H9 (cell line): ENCODE measurements around the gene UBE2B. TPM values are rescaled to one million over a fixed set of nuclear protein-coding genes. Genes with fewer than 3 reads are reported as not detected.

Source experiments
- DNase-seq: peaks from one replicate; pipeline ENCODE4 v3.0.0-alpha.2; 2017
- H2AFZ ChIP-seq: one replicate; pipeline ENCODE4 v1.6.1; 2013; ENCODE audit warnings: mild to moderate bottlenecking, low read length, control low read depth, moderate library complexity
- H2AK5ac ChIP-seq: 2 replicates; pipeline ENCODE4 v1.6.1; 2013; ENCODE audit warnings: low read length, control low read depth, mixed read lengths; ENCODE audit not compliant: insufficient read length
- H2BK120ac ChIP-seq: one replicate; pipeline ENCODE4 v1.6.1; 2013; ENCODE audit warnings: low read depth, mild to moderate bottlenecking, low read length, control low read depth, inconsistent platforms; ENCODE audit not compliant: poor library complexity, severe bottlenecking
- H2BK12ac ChIP-seq: 2 replicates; pipeline ENCODE4 v1.6.1; 2013; ENCODE audit warnings: low read length, control low read depth, mixed read lengths, low read depth; ENCODE audit not compliant: insufficient read length
- H2BK15ac ChIP-seq: 2 replicates; pipeline ENCODE4 v1.6.1; 2013; ENCODE audit warnings: low read depth, low read length, control low read depth
- H2BK20ac ChIP-seq: one replicate; pipeline ENCODE4 v1.6.1; 2013; ENCODE audit warnings: low read depth, mild to moderate bottlenecking, low read length, control low read depth, inconsistent platforms; ENCODE audit not compliant: poor library complexity, severe bottlenecking
- H2BK5ac ChIP-seq: 2 replicates; pipeline ENCODE4 v1.6.1; 2013; ENCODE audit warnings: low read length, control low read depth, mixed read lengths; ENCODE audit not compliant: insufficient read length
- H3K14ac ChIP-seq: 2 replicates; pipeline ENCODE4 v1.6.1; 2013; ENCODE audit warnings: low read length, control low read depth; ENCODE audit not compliant: insufficient read depth
- H3K18ac ChIP-seq: 2 replicates; pipeline ENCODE4 v1.6.1; 2013; ENCODE audit warnings: low read depth, mild to moderate bottlenecking, mixed read lengths, low read length, control low read depth; ENCODE audit not compliant: insufficient read length
- H3K23ac ChIP-seq: 2 replicates; pipeline ENCODE4 v1.6.1; 2013; ENCODE audit warnings: low read length, control low read depth, mixed read lengths, low read depth; ENCODE audit not compliant: insufficient read length
- H3K23me2 ChIP-seq: 2 replicates; pipeline ENCODE4 v1.6.1; 2013; ENCODE audit warnings: low read depth, mild to moderate bottlenecking, mixed read lengths, low read length, control low read depth; ENCODE audit not compliant: insufficient read length, poor library complexity, severe bottlenecking
- H3K27ac ChIP-seq: 2 replicates; pipeline ENCODE4 v1.5.1; 2013; ENCODE audit warnings: low read length, control low read depth, mixed read lengths, low read depth; ENCODE audit not compliant: insufficient read length
- H3K27me3 ChIP-seq: 2 replicates; pipeline ENCODE4 v1.6.1; 2013; ENCODE audit warnings: low read length, control low read depth, inconsistent platforms; ENCODE audit not compliant: insufficient read depth
- H3K4ac ChIP-seq: 2 replicates; pipeline ENCODE4 v1.6.1; 2013; ENCODE audit warnings: low read depth, mild to moderate bottlenecking, control low read depth, inconsistent platforms, low read length, moderate library complexity
- H3K4me1 ChIP-seq: 2 replicates; pipeline ENCODE4 v1.6.1; 2013; ENCODE audit warnings: low read length, control low read depth, inconsistent platforms; ENCODE audit not compliant: insufficient read depth
- H3K4me2 ChIP-seq: 2 replicates; pipeline ENCODE4 v1.6.1; 2013; ENCODE audit warnings: low read length, control low read depth, mixed read lengths; ENCODE audit not compliant: insufficient read length, insufficient read depth
- H3K56ac ChIP-seq: 2 replicates; pipeline ENCODE4 v1.6.1; 2013; ENCODE audit warnings: low read depth, mild to moderate bottlenecking, mixed read lengths, low read length, control low read depth; ENCODE audit not compliant: insufficient read length
- H3K79me1 ChIP-seq: 2 replicates; pipeline ENCODE4 v1.6.1; 2013; ENCODE audit warnings: low read depth, mild to moderate bottlenecking, moderate library complexity, low read length, control low read depth, inconsistent platforms; ENCODE audit not compliant: insufficient read depth, poor library complexity, severe bottlenecking
- H3K79me2 ChIP-seq: 2 replicates; pipeline ENCODE4 v1.6.1; 2013; ENCODE audit warnings: low read length, control low read depth, inconsistent platforms; ENCODE audit not compliant: insufficient read depth
- H3K9ac ChIP-seq: 2 replicates; pipeline ENCODE4 v1.6.1; 2013; ENCODE audit warnings: low read length, control low read depth, mixed read lengths; ENCODE audit not compliant: insufficient read length; ENCODE audit errors: extremely low read depth
- H3K9me3 ChIP-seq: one replicate; pipeline ENCODE4 v1.6.1; 2013; ENCODE audit warnings: low read depth, low read length, inconsistent platforms; ENCODE audit not compliant: control insufficient read depth
- H3T11ph ChIP-seq: one replicate; pipeline ENCODE4 v1.6.1; 2013; ENCODE audit warnings: mild to moderate bottlenecking, low read length, control low read depth, inconsistent platforms
- H4K20me1 ChIP-seq: one replicate; pipeline ENCODE4 v1.6.1; 2013; ENCODE audit not compliant: control insufficient read depth, insufficient read length, insufficient read depth
- H4K5ac ChIP-seq: 2 replicates; pipeline ENCODE4 v1.6.1; 2013; ENCODE audit warnings: low read depth, mild to moderate bottlenecking, mixed read lengths, low read length, control low read depth; ENCODE audit not compliant: insufficient read length
- H4K8ac ChIP-seq: replicated peaks from 2 replicates; pipeline ENCODE4 v1.6.1; 2013; ENCODE audit warnings: low read length, control low read depth, mixed read lengths, low read depth; ENCODE audit not compliant: insufficient read length
- H4K91ac ChIP-seq: 2 replicates; pipeline ENCODE4 v1.6.1; 2013; ENCODE audit warnings: low read depth, mild to moderate bottlenecking, moderate library complexity, mixed read lengths, low read length, control low read depth; ENCODE audit not compliant: insufficient read length
- H3K27ac Mint-ChIP-seq, 3 experiments: 2 replicates in 2 of 3; 3 replicates in 1 of 3; pipeline ENCODE4 v1.8.0; 2020 to 2021; ENCODE audit warnings: mixed read lengths in 3 of 3, mild to moderate bottlenecking in 1 of 3, moderate library complexity in 1 of 3
- H3K27me3 Mint-ChIP-seq: 2 replicates; pipeline ENCODE4 v1.8.0; 2021; ENCODE audit warnings: low read depth, mild to moderate bottlenecking, moderate library complexity, mixed read lengths
- H3K36me3 Mint-ChIP-seq, 3 experiments: 2 replicates in 2 of 3; 3 replicates in 1 of 3; pipeline ENCODE4 v1.8.0; 2020 to 2021; ENCODE audit warnings: low read depth in 3 of 3, mixed read lengths in 3 of 3; ENCODE audit not compliant: insufficient read depth in 1 of 3
- H3K4me1 Mint-ChIP-seq, 2 experiments: 2 replicates each; pipeline ENCODE4 v1.8.0; 2020; ENCODE audit warnings: mixed read lengths in 2 of 2
- H3K4me3 Mint-ChIP-seq, 2 experiments: 2 replicates in 1 of 2; 3 replicates in 1 of 2; pipeline ENCODE4 v1.8.0; 2020 to 2021; ENCODE audit warnings: mild to moderate bottlenecking in 2 of 2, mixed read lengths in 2 of 2, moderate library complexity in 1 of 2
- H3K9me3 Mint-ChIP-seq, 2 experiments: 2 replicates in 1 of 2; 3 replicates in 1 of 2; pipeline ENCODE4 v1.8.0; 2020; ENCODE audit warnings: mild to moderate bottlenecking in 2 of 2, mixed read lengths in 2 of 2, moderate library complexity in 1 of 2
- CTCF ChIP-seq: fragments of 200-600 bp; sonication (generic); conservative IDR thresholded peaks from 3 replicates; pipeline ENCODE4 v1.8.0; 2021; ENCODE audit warnings: antibody characterized with exemption, mild to moderate bottlenecking
- total RNA-seq: library from RNA; stranded (reverse); gene quantifications from 2 replicates; pipeline ENCODE4 v1.2.1, GENCODE V29; 2021

Gene UBE2B
- total RNA-seq, 1 experiment from 2014 or later: 50.3 TPM

- H3K23ac ChIP-seq: no peak overlapping the region
- no peaks in the 10 kb centered on the region for H3K23me2 ChIP-seq
- no peak overlapping the region for H2AFZ ChIP-seq
- Mint-ChIP-seq H3K9me3 (peaks cover 2 to 9% of the 10 kb centered on the region in 2 experiments; a peak in 4 of 5 replicates), H3K4me1 (peaks cover 14 to 19% of the 10 kb centered on the region in 2 experiments), H3K4me3 (no peak overlapping the region), H3K36me3 (peaks cover 0 to 2% (median 0%) of the 10 kb centered on the region in 3 experiments; a peak in 3 of 7 replicates), H3K27ac (no peak overlapping the region), H3K27me3 (no peaks in the 10 kb centered on the region)
- H3K27ac ChIP-seq: no peak overlapping the region
- H3K4ac ChIP-seq: no peak overlapping the region
- H2BK15ac ChIP-seq: no peak overlapping the region
- H2AK5ac ChIP-seq: no peak overlapping the region
- H3K18ac ChIP-seq: no peak overlapping the region
- H4K20me1 ChIP-seq: no peaks in the 10 kb centered on the region
- DNase-seq: no peak
- H3K56ac ChIP-seq: no peak overlapping the region
- H3K14ac ChIP-seq: no peak overlapping the region
- no peak overlapping the region for H2BK5ac ChIP-seq
- H3T11ph ChIP-seq: no peak overlapping the region
- no peak overlapping the region for H3K4me2 ChIP-seq
- H3K9me3 ChIP-seq: no peaks in the 10 kb centered on the region
- H3K4me1 ChIP-seq: no peaks in the 10 kb centered on the region
- no peaks in the 10 kb centered on the region for H3K79me1 ChIP-seq
- TF ChIP-seq CTCF: no peak
- no peaks in the 10 kb centered on the region for H3K27me3 ChIP-seq
- no peak overlapping the region for H4K91ac ChIP-seq
- H4K8ac ChIP-seq: no peak overlapping the region
- no peak overlapping the region for H3K9ac ChIP-seq
- H2BK120ac ChIP-seq: no peak overlapping the region
- no peaks in the 10 kb centered on the region for H3K79me2 ChIP-seq
- H4K5ac ChIP-seq: no peak overlapping the region
- no peak overlapping the region for H2BK12ac ChIP-seq
- no peak overlapping the region for H2BK20ac ChIP-seq
These were observed 46.3 kb downstream of the UBE2B start for GRCh38 chr5:134417707-134418106.
